IMR-90 (cell line): ENCODE measurements around the gene MRAP. TPM values are rescaled to one million over a fixed set of nuclear protein-coding genes. Genes with fewer than 3 reads are reported as not detected.

Experiments
- ATAC-seq: fragments of 200-7000 bp; cut with Tn5 transposase; 2 replicates; pipeline ENCODE4 v1.9.1; 2020; ENCODE audit warnings: low read depth, mild to moderate bottlenecking, moderate library complexity
- BruUV-seq: library from RNA; stranded (reverse); fragments of 400-500 nt; replicated peaks from 2 replicates; lab custom pipeline; 2021; lab: Mats Ljungman, UMichigan
- CTCF ChIA-PET: fragments of 300-600 bp; formaldehyde crosslinking; extraction: SDS; loops from one replicate; lab custom pipeline; 2021; ENCODE audit warnings: antibody characterized with exemption; lab: Yijun Ruan, JAX
- POLR2A ChIA-PET: fragments of 300-600 bp; sonication (Branson Sonifier 250); formaldehyde crosslinking; loops from one replicate; lab custom pipeline; 2022; ENCODE audit warnings: antibody characterized with exemption; ENCODE audit not compliant: unreplicated experiment; lab: Charles Lee
- DNase-seq: peaks from one replicate; pipeline ENCODE4 v3.0.0; 2013
- H2AFZ ChIP-seq: replicated peaks from 2 replicates; pipeline ENCODE3; 2013; ENCODE audit warnings: low read length, mild to moderate bottlenecking; ENCODE audit not compliant: poor library complexity
- H2AK5ac ChIP-seq: 2 replicates; pipeline ENCODE4 v1.6.1; 2013; ENCODE audit warnings: low read depth, low read length, inconsistent platforms
- H2AK9ac ChIP-seq: replicated peaks from 2 replicates; pipeline ENCODE3; 2013; ENCODE audit warnings: mild to moderate bottlenecking, low read depth, low read length, moderate library complexity; ENCODE audit not compliant: poor library complexity
- H2BK120ac ChIP-seq: 2 replicates; pipeline ENCODE4 v1.6.1; 2013; ENCODE audit warnings: low read depth, low read length, inconsistent platforms
- H2BK15ac ChIP-seq: 3 replicates; pipeline ENCODE4 v1.6.1; 2013; ENCODE audit warnings: low read depth, low read length, inconsistent platforms
- H2BK20ac ChIP-seq: 2 replicates; pipeline ENCODE4 v1.6.1; 2013; ENCODE audit warnings: low read depth, mild to moderate bottlenecking, inconsistent platforms, low read length, moderate library complexity
- H2BK5ac ChIP-seq: 2 replicates; pipeline ENCODE4 v1.6.1; 2013; ENCODE audit warnings: mild to moderate bottlenecking, low read depth, low read length, inconsistent platforms; ENCODE audit not compliant: poor library complexity, severe bottlenecking
- H3K14ac ChIP-seq: replicated peaks from 2 replicates; pipeline ENCODE4 v1.6.1; 2013; ENCODE audit warnings: low read depth, low read length, inconsistent platforms
- H3K18ac ChIP-seq: 2 replicates; pipeline ENCODE4 v1.6.1; 2013; ENCODE audit warnings: low read depth, low read length, control low read depth
- H3K23ac ChIP-seq: 2 replicates; pipeline ENCODE4 v1.6.1; 2013; ENCODE audit warnings: low read depth, low read length, inconsistent platforms
- H3K27ac ChIP-seq: 2 replicates; pipeline ENCODE4 v1.5.1; 2013; ENCODE audit warnings: mild to moderate bottlenecking, control low read depth, low read length; ENCODE audit not compliant: insufficient read depth
- H3K27me3 ChIP-seq: 2 replicates; pipeline ENCODE4 v1.6.1; 2013; ENCODE audit warnings: low read length; ENCODE audit not compliant: control insufficient read depth, insufficient read depth
- H3K36me3 ChIP-seq: 2 replicates; pipeline ENCODE4 v1.6.1; 2013; ENCODE audit warnings: low read length, mixed read lengths; ENCODE audit not compliant: control insufficient read depth, insufficient read depth
- H3K4ac ChIP-seq: 2 replicates; pipeline ENCODE4 v1.6.1; 2013; ENCODE audit warnings: low read depth, low read length, inconsistent platforms
- H3K4me1 ChIP-seq: 2 replicates; pipeline ENCODE4 v1.6.1; 2013; ENCODE audit warnings: low read length, mixed read lengths; ENCODE audit not compliant: control insufficient read depth, insufficient read depth
- H3K4me2 ChIP-seq: 2 replicates; pipeline ENCODE4 v1.6.1; 2013; ENCODE audit warnings: low read depth, mild to moderate bottlenecking, control low read depth, low read length, moderate library complexity
- H3K4me3 ChIP-seq: 2 replicates; pipeline ENCODE4 v1.5.1; 2013; ENCODE audit warnings: low read depth, mild to moderate bottlenecking, control low read depth, low read length, moderate library complexity; ENCODE audit not compliant: insufficient read depth
- H3K56ac ChIP-seq: 2 replicates; pipeline ENCODE4 v1.6.1; 2013; ENCODE audit warnings: low read length, inconsistent platforms; ENCODE audit not compliant: insufficient read depth; ENCODE audit errors: extremely low read depth
- H3K79me1 ChIP-seq, 2 experiments: 2 replicates each; pipeline ENCODE4 v1.6.1; 2013; ENCODE audit warnings: low read length in 2 of 2, inconsistent platforms in 1 of 2, low read depth in 1 of 2
- H3K9ac ChIP-seq: 2 replicates; pipeline ENCODE4 v1.6.1; 2013; ENCODE audit warnings: low read depth, low read length, control low read depth
- H3K9me1 ChIP-seq: 2 replicates; pipeline ENCODE4 v1.6.1; 2013; ENCODE audit warnings: low read length, inconsistent platforms; ENCODE audit not compliant: insufficient read depth
- H3K9me3 ChIP-seq: 2 replicates; pipeline ENCODE4 v1.6.1; 2013; ENCODE audit warnings: low read length; ENCODE audit not compliant: control insufficient read depth, insufficient read depth
- H4K20me1 ChIP-seq: 2 replicates; pipeline ENCODE4 v1.6.1; 2013; ENCODE audit warnings: low read length, inconsistent platforms; ENCODE audit not compliant: insufficient read depth
- H4K5ac ChIP-seq: 2 replicates; pipeline ENCODE4 v1.6.1; 2013; ENCODE audit warnings: mild to moderate bottlenecking, low read depth, low read length, control low read depth
- H4K8ac ChIP-seq, 2 experiments: 2 replicates each; pipeline ENCODE4 v1.6.1; 2013; ENCODE audit warnings: low read depth in 2 of 2, low read length in 2 of 2, control low read depth in 1 of 2, inconsistent platforms in 1 of 2
- H4K91ac ChIP-seq: 2 replicates; pipeline ENCODE4 v1.6.1; 2013; ENCODE audit warnings: low read depth, low read length, inconsistent platforms; ENCODE audit not compliant: insufficient read depth
- BHLHE40 ChIP-seq: fragments of 150-350 bp; IDR thresholded peaks from 2 replicates; pipeline ENCODE4 v1.6.1; 2016; ENCODE audit warnings: mild to moderate bottlenecking, low read depth, low read length
- CHD1 ChIP-seq: IDR thresholded peaks from 2 replicates; pipeline ENCODE4 v1.6.1; 2012; ENCODE audit warnings: low read depth, low read length, improper control_type of control experiment
- FOS ChIP-seq: fragments of 150-350 bp; IDR thresholded peaks from 2 replicates; pipeline ENCODE4 v1.6.1; 2016; ENCODE audit warnings: low read depth, low read length
- MAZ ChIP-seq: IDR thresholded peaks from 2 replicates; pipeline ENCODE4 v1.6.1; 2012; ENCODE audit warnings: low read depth, mild to moderate bottlenecking, low read length, improper control_type of control experiment, moderate library complexity, borderline replicate concordance
- MXI1 ChIP-seq: IDR thresholded peaks from 2 replicates; pipeline ENCODE4 v1.6.1; 2012; ENCODE audit warnings: low read depth, mild to moderate bottlenecking, low read length, moderate library complexity, borderline replicate concordance
- NFE2L2 ChIP-seq: fragments of 150-350 bp; IDR thresholded peaks from 2 replicates; pipeline ENCODE4 v1.6.1; 2016; ENCODE audit warnings: low read depth, mild to moderate bottlenecking, low read length
- RAD21 ChIP-seq: IDR thresholded peaks from 2 replicates; pipeline ENCODE4 v1.6.1; 2012; ENCODE audit warnings: low read length, improper control_type of control experiment
- RFX5 ChIP-seq: IDR thresholded peaks from 2 replicates; pipeline ENCODE4 v1.8.0; 2012; ENCODE audit warnings: low read depth, mild to moderate bottlenecking, low read length, moderate library complexity
- USF2 ChIP-seq: fragments of 150-350 bp; IDR thresholded peaks from 2 replicates; pipeline ENCODE4 v1.6.1; 2017; ENCODE audit warnings: mild to moderate bottlenecking, antibody characterized with exemption, low read length, low read depth
- WGBS, 2 experiments: methylation state at CpG; one replicate each; pipeline versions ENCODE4 v1.1.5 to v1.1.7; 2013; ENCODE audit warnings: missing lambda C conversion rate in 2 of 2; ENCODE audit not compliant: insufficient read length in 1 of 2; ENCODE audit errors: extremely low coverage in 2 of 2; 5-methylcytosine and 5-hydroxymethylcytosine counted together
- dilution Hi-C: fragments of 300-500 bp; cut with HindIII; formaldehyde crosslinking; loops from one replicate; pipeline ENCODE4 v1.14.3; 2018; ENCODE audit warnings: low sequenced_read_pairs; ENCODE audit not compliant: unreplicated experiment
- in situ Hi-C: fragments of 300-500 bp; cut with MboI; formaldehyde crosslinking; loops from 3 replicates; pipeline ENCODE4 v1.14.3; 2019; ENCODE audit warnings: low sequenced_read_pairs, inconsistent platforms, mixed read lengths
- intact Hi-C: fragments of 100-400 bp; cut with micrococcal nuclease; formaldehyde crosslinking; loops from 2 replicates; pipeline ENCODE4 v1.10.0; 2022
- polyA plus RNA-seq, 3 experiments: library from polyadenylated mRNA; depleted of rRNA; stranded (reverse); fragments of >200 nt; gene quantifications; 2 replicates each; pipeline ENCODE4 v1.2.3, GENCODE V29; 2012; ENCODE audit warnings: low replicate concordance in 1 of 3
- total RNA-seq: library from RNA; depleted of rRNA; stranded (reverse); fragments of >200 nt; gene quantifications from 2 replicates; pipeline ENCODE4 v1.2.3, GENCODE V29; 2012
- TF ChIP-seq, protein P1 (sequence below): fragments of 150-350 bp; IDR thresholded peaks from 2 replicates; pipeline ENCODE4 v1.6.1; 2016; ENCODE audit warnings: low read depth, mild to moderate bottlenecking, low read length, moderate library complexity, borderline replicate concordance
- TF ChIP-seq, protein P2 (sequence below): conservative IDR thresholded peaks from 2 replicates; pipeline ENCODE4 v1.5.1; 2012; ENCODE audit warnings: mild to moderate bottlenecking, low read depth, low read length, improper control_type of control experiment

The MRAP gene
- total and polyA plus RNA-seq, 2 of the 4 experiments (the other 2 are of a cell fraction): not detected

- Histone ChIP-seq H3K27ac (no peak overlapping the region), H3K27me3 (no peaks in the 10 kb centered on the region), H2AK9ac (no peak overlapping the region), H3K9me1 (peaks cover 5% of the 10 kb centered on the region; the same call in 1 of the 2 replicates), H4K91ac (no peak overlapping the region), H3K9me3 (no peaks in the 10 kb centered on the region), H3K9ac (no peak overlapping the region), H3K4me2 (no peak overlapping the region), H2AFZ (no peak overlapping the region), H3K4me3 (no peak overlapping the region), H3K14ac (no peak overlapping the region), H3K56ac (no peak overlapping the region), H2BK20ac (no peak overlapping the region), H4K5ac (no peak overlapping the region), H3K36me3 (peaks cover 77% of the 10 kb centered on the region), H3K79me1 (peaks cover 3 to 6% of the 10 kb centered on the region in 2 experiments; a peak in 1 of 4 replicates), H2BK120ac (no peak overlapping the region), H3K18ac (no peak overlapping the region), H4K8ac (no peak overlapping the region), H3K4me1 (no peaks in the 10 kb centered on the region), H3K23ac (no peak overlapping the region), H4K20me1 (no peaks in the 10 kb centered on the region; the same call in none of the 2 replicates), H3K4ac (no peak overlapping the region), H2BK5ac (no peak overlapping the region), H2BK15ac (no peak overlapping the region), H2AK5ac (no peak overlapping the region)
- POLR2A ChIA-PET: no interaction called here
- CTCF ChIA-PET: no interaction called here
- in situ Hi-C loops: no loop called here
- 87% methylated on average over 3 of the region's 7 CpGs; no CpG with 5 or more reads in 1 of the 2 experiments for WGBS, 2 experiments
- dilution Hi-C loops: no loop called here
- ATAC-seq: no peak
- intact Hi-C loops: no loop called here
- DNase-seq: no peak
- BruUV-seq: no TSS peak
- TF ChIP-seq RFX5 (no peak), CHD1 (no peak), NFE2L2 (no peak), MXI1 (no peak), USF2 (no peak), BHLHE40 (no peak), RAD21 (no peak), FOS (no peak), MAZ (no peak)
- TF ChIP-seq, protein P1, sequence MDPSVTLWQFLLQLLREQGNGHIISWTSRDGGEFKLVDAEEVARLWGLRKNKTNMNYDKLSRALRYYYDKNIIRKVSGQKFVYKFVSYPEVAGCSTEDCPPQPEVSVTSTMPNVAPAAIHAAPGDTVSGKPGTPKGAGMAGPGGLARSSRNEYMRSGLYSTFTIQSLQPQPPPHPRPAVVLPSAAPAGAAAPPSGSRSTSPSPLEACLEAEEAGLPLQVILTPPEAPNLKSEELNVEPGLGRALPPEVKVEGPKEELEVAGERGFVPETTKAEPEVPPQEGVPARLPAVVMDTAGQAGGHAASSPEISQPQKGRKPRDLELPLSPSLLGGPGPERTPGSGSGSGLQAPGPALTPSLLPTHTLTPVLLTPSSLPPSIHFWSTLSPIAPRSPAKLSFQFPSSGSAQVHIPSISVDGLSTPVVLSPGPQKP: no peak
- TF ChIP-seq, protein P2, sequence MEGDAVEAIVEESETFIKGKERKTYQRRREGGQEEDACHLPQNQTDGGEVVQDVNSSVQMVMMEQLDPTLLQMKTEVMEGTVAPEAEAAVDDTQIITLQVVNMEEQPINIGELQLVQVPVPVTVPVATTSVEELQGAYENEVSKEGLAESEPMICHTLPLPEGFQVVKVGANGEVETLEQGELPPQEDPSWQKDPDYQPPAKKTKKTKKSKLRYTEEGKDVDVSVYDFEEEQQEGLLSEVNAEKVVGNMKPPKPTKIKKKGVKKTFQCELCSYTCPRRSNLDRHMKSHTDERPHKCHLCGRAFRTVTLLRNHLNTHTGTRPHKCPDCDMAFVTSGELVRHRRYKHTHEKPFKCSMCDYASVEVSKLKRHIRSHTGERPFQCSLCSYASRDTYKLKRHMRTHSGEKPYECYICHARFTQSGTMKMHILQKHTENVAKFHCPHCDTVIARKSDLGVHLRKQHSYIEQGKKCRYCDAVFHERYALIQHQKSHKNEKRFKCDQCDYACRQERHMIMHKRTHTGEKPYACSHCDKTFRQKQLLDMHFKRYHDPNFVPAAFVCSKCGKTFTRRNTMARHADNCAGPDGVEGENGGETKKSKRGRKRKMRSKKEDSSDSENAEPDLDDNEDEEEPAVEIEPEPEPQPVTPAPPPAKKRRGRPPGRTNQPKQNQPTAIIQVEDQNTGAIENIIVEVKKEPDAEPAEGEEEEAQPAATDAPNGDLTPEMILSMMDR: no peak
These were observed 20.4 kb downstream of the MRAP start for GRCh38 chr21:32319012-32319411.
